IPS DF 4.7 (cell line): ENCODE results near the gene MAFG.

ENCODE experiments used
- DNase-seq: peaks from one replicate; pipeline ENCODE4 v3.0.0-alpha.2; 2013; ENCODE audit warnings: low spot score; ENCODE audit errors: extremely low read depth

The MAFG gene

GRCh38 chr17:81909966-81910839 is 17.3 kb downstream of the MAFG start:
- no peak for DNase-seq

GRCh38 chr17:81909231-81909630 is 18.3 kb downstream of the MAFG start:
- no peak for DNase-seq

- DNase-seq: no peak
Measured at GRCh38 chr17:81908793-81909192, 18.7 kb downstream of the MAFG start.

DNA sequence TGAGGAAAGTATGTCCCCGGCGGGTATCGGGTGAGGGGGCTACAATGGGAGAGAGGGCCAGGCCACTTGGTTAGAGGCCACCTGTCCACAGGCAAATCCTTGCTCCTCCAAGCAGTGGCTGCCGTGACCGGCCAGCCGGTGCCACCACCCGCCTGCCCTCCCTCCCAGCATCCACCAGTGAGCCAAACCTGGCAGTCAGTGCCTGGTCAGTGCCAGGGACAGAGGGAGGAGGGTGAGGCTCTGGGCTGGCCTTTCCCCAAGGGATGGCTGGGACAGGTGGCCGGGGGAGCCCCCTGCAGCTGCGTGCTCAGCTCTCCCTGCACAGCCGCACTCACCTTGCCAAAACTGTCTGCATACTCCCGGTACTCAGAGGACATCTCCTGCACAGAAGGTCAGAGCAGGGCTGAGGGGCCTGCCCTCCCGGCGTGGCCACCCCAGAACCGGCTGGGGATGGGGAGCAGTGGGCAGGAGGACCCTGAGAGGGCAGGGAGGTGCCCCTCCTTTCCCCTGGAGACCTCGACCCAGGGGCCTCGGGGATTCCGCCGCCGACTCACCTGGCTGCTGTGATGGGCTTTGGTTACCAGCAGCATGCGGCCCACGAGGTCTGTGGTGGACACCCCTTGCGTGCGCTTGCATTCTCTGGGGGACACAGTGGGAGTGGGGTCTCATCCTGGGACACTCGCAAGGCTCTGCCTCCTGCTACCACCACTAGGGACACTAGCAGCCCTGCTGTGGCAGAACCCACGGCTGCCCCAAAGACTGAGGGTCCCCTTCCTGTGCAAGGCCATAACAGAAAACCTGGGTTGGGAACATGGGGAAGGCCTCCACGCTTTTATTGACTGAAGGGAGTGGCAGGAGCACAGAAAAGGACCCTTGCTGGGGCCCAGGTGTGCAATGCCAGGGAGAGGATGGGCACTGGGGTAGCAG is 20.1 kb downstream of the MAFG start:
- no peak for DNase-seq

- DNase-seq: no peak
Measured at GRCh38 chr17:81906476-81907218, 20.9 kb downstream of the MAFG start.

GRCh38 chr17:81905993-81906392 is 21.5 kb downstream of the MAFG start:
- no peak for DNase-seq

DNA sequence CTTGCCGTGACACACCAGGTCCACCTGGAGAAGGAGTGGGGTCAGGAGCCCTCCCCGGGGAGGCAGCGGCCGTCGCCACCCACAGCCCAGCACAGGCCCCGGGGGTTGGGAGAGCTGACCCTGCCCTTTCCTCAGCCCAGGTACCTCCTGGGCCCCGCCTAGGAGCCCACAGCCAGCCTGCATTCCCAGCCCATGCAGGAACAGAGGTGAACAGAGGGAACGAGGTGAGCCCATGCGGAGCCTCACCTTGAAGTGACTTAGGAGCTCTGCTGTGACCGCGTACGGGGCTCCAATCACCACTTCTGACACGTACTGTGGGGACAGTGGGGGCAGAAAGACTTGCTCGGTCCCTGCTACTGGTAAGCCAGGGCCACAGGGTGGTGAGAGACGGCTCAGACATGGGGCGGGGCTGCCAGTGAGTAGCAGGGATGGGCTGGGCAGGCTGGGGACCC is 22.1 kb downstream of the MAFG start:
- DNase-seq: no peak

DNA sequence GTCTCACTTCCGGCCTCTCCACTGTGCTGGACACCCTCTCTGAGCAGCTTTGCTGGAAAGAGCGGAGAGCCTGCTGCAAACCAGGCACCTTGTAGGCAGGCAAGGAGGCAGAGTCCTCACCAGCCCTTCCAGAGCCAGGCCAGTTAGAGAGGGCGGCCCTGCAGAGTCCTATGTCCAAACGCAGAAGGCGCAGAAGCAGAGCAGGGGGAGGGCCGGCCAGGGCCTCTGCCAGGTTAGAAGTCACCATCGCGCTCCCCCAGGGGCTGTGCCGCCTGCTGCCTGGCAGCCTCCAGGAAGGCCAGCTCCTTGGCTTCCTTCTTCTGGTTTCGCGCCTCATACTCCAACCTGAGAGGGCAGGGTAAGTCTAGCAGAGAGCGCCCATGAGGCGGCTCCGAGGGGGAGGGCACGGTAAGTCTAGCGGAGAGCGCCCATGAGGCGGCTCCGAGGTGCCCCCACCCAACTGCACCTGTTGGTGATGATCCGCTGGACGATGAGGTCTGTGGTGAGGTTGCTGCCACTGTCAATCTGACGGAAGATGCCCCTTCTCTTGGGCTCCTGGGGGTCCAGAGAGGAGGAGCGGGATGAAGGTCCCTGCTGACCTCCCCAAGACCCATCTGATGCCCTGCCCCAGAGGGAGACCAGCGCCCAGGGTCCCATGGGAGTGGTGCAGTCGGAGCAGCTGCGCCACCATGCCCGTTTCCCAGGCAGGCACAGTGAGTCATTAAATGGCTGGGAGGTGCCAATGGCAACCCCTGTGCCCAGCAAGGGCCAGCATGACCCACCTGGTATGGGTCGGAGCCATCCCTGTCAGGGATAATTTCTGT is 22.7 kb downstream of the MAFG start:
- no peak for DNase-seq

DNA sequence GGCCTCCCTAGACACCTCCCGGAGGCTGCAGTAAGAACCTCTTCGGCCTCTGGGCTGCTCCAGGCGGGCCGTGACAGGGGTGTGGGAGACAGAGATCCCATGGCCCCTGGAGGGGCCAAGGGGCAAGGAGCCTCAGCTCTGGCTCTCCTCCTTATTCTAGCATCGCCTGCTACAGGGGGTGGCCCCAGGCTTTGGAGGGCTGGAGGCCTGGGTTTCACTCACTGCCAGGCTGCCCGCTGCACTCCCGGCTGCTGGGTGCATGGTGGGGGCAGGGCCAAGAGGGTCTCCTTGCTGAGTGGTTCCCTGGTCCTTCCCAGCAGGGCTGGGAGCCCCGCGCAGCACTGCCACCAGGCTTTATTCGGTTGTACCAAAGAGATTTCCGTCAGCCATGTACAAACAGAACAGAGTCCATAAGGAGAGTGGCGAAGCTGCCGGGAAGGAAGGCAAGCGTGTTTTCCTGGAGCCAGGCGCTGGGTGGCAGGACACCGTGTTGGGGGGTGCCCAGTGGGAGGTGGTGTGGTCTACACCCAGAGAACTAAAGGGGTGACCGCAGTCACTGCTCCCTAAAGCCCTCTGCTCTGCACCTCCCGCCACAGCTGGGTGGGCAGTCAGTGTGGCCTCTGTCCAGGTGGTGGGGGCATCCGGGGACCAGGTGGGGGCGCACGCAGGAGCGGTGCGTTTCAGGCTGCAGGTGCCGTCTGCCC is 23.5 kb downstream of the MAFG start:
- no peak for DNase-seq

- no peak for DNase-seq
Measured at GRCh38 chr17:81903415-81903831, 24.1 kb downstream of the MAFG start.

DNA sequence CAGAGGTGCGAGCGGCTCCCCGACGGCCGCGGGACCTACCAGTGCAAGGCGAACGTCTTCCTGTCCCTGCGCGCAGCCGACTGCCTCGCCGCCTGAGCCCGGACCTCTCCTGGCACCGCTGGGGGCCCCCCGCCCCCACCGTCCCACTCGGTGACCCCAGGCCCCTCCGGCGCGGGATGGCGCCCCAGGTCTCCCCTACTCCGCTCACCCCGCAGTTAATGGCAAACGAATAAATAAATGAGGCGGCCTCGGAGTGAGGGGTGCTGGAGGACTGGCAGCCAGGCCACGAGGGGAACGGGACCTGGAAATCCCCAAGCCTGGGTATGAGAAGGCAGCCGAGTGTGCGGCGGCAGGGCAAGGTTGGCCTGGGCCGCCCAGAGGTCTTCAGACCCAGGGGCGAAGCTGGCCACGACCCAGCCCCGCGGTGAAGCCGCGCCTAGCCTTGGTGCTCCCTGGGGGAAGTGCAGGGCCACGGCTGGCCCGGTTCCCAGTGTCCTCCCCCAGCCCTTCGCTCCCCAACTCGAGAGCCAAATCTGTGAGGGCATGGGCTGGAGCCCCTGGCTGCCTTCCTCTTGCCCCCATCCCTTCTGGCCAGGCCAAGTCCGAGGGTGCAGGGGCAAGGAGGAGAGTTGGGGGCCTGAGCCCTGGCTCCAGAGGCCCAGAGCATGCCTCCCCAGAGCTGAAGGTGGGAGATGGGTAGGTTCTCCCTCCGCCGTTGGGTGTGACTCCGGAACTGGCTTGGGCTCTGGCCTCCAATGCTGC is 24.7 kb downstream of the MAFG start:
- no peak for DNase-seq

DNA sequence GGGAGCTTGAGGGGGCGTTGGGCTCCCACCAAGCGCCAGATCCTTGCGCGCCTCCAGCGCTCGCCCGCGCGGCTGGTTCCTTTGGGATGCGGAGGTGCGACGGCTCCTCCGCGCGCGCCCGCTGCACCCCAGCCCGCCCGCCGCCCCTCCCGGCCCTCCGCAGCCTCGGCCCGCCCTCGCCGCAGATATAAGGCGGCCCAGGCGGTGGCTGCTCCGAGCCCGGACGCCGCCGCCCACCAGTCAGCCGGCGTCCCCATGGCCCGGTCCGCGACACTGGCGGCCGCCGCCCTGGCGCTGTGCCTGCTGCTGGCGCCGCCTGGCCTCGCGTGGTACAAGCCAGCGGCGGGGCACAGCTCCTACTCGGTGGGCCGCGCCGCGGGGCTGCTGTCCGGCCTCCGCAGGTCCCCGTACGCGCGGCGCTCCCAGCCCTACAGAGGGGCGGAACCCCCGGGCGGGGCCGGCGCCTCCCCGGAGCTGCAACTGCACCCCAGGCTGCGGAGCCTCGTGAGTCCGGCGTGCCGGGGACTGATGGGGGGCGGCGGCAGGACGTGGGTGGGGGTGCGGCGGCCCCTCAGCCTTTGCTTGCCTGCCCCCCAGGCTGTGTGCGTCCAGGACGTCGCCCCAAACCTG is 25.4 kb downstream of the MAFG start, which contains the start of gene NPB:
Gene NPB (plus strand): TSS at position 216 of the 630 bp plus-strand sequence. CDS start 40 bp downstream, at position 256.
- no peak for DNase-seq

DNA sequence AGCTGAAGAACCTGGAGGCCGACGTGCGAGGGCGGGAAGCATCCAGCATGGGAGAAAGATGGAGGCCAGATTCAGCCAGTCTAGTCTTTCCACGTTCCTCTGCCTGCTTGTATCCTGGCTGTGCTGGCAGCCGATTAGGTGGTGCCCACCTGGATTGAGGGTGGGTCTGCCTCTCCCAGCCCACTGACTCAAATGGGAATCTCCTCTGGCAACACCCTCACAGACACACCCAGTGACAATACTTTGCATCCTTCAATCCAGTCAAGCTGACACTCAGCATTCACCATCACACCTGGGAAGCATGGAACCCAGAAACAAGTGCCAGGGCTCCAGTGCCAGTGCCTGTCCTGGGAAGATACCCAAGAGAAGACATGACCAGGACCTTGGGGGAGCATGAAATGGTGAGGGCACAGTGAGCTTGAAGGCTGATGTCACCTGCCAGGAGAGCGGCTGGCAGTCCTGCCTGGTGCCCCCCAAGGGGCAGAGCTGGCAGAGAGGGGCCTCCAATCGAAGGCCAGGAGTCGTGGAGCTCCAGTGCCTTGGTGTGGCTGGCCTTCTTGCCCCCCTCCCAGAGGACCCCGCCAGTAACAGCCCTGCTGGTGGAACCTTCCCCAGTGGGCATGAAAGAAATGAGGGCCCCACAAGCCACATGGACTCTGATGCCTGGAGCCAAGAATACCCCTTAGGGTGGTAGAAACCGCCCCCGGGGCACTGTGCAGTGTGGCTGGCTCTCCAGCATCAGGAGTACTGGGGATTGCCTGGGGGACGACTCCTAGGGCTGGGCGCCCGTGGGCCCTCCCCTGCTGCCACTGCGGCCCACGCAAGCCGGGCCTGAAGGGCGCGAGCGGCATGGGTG is 26.1 kb downstream of the MAFG start:
- no peak for DNase-seq

DNA sequence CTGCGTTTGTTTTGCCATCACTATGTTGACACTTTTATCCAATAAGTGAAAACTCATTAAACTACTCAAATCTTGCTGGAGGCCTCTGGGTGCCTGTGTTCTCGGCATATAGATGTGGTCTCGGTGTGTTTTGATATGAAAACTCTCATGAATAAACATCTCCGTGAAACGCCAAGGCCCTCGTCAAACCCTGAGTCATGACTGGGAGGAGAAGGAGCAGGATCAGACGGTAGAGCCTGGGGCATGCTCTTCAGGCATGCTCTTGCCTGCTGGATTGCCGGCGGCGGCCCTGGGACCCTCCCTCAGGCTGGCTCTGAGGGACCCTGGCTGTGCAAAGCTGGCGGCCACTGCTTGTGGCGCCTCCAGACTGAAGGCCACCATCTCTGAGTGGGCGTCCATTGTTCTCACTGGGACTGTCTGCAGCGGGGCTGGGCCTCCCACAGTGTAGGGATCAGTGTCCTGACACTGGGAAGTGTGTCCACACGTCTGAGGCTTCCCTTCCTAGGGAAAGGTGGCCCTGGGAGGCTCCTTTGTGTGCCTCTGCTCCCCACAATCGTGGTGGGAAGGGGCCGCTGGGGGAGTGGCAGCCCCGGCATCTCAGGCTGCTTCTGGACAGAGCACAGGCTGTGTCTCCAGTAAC is 27.2 kb downstream of the MAFG start:
- DNase-seq: no peak

- DNase-seq: no peak
Measured at GRCh38 chr17:81899514-81900166, 27.9 kb downstream of the MAFG start.

DNA sequence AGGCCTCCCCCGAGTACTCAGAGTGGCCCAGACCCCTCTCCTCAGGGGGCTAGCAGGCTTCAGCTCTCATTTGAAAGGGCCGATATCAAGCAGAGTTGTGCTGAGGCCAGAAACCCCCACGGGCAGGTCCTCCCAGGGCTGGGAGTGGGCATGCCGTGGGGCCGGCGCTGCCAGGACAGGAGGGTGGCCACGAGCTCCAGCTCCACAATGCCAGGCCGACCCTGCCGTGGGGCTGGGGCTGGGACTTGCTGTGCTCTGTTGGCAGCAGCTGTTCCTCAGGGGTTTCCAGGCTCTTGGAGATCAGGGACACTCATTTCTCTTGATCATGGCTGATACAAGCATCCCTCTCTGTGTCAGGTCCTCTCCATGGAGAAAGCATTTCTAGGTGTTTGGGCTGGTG is 28.6 kb downstream of the MAFG start:
- DNase-seq: no peak
